ENCODE measurements around the gene ELOVL2.

Gene ELOVL2

DNA sequence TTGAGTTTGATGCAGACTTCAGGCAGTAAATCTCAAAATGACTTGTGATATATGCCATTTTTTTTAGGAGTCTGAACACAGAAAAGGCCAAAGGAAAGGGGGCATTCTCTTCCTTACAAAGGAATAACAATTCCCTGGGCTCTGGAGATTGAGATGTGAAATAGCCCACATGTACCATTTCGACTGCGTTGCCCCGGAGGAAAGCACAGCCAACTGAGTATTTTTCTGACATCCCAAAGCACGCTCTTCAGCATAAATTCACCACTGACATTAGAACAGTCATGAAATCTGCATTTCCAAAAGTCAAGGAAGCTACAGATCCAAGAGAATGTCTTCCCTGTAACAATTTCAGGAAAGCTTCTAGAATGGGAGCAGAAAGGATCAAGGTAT, 7.8 kb downstream of the ELOVL2 start:
- H3K4me3 ChIP-seq (ENCODE audit: low read length): no peak overlapping the region
- H3K9ac ChIP-seq (ENCODE audit: low read depth, low read length): no peak overlapping the region
- H3K27me3 ChIP-seq (ENCODE audit: control insufficient read depth, insufficient read depth, low read length): peaks cover 23% of the 10 kb centered on the region
- no peak overlapping the region for H3K4me2 ChIP-seq (ENCODE audit: low read length)
- H3K4me1 ChIP-seq (ENCODE audit: control insufficient read depth, insufficient read depth, low read length): peaks cover 10% of the 10 kb centered on the region
- no peaks in the 10 kb centered on the region for H3K36me3 ChIP-seq (ENCODE audit: insufficient read depth, low read length)
- H3K9me3 ChIP-seq (replicated peaks; ENCODE audit: low read length): no peaks in the 10 kb centered on the region

DNA sequence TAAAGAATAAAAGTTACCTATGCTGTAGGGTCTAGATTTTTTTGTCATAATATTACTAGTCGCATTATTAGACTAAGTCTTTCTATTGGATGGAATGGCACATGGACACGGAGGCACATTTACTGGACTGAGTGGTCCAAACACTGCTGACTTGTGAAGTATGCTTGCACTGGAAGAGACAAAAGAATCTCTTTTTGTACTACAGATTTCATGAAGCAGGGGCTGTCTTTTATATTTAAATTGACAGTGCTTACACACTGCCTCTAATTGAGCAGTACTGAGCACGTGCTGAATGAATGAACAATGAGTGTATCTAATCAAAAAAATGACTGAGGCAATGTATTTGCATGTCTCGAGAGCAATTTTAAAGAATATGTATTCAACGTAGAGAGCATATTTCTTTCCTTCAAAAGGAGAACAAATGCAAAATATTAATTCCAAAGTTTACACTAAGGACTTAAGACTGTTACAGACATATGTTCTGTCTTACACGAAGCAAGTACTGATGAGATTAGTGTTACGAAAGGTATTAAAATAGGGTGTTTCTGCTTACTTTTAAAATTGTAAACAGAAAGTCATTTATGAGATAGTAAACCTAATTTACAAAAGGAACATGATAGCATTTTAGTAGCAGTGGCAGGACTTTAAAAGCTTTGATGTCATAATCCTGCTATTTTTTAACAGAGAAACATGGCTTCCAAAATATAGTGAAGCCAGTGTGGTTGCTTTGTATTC, 8.3 kb downstream of the ELOVL2 start:
- Histone ChIP-seq H3K27me3 (ENCODE audit: control insufficient read depth, insufficient read depth, low read length) (peaks cover 18% of the 10 kb centered on the region), H3K4me3 (ENCODE audit: low read length) (no peak overlapping the region), H3K9me3 (replicated peaks; ENCODE audit: low read length) (no peaks in the 10 kb centered on the region), H3K9ac (ENCODE audit: low read depth, low read length) (no peak overlapping the region), H3K4me2 (ENCODE audit: low read length) (no peak overlapping the region), H3K4me1 (ENCODE audit: control insufficient read depth, insufficient read depth, low read length) (peaks cover 10% of the 10 kb centered on the region), H3K36me3 (ENCODE audit: insufficient read depth, low read length) (no peaks in the 10 kb centered on the region)

DNA sequence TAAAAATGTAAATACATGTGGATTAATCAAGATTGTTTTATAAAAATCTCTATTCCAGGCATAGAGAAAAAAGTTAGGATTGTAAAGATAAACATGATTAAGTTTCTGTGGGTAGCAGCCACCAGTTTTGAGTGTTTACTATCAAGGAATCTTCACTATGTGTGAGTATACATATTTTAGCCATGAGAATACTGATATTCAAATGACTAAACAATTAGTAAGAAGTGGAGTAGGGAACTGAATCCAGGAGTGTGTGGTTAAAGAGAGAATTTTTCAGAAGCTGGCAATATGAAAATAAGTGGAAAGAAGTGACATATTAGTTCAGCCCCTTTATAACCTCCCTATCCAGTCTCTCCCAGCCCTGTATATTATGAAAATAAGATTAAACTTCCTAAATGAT, 10.3 kb downstream of the ELOVL2 start:
- peak overlapping the region; percentile 53 for H3K4me2 ChIP-seq (ENCODE audit: low read length)
- H3K4me3 ChIP-seq (ENCODE audit: low read length): no peak overlapping the region
- no peaks in the 10 kb centered on the region for H3K36me3 ChIP-seq (ENCODE audit: insufficient read depth, low read length)
- H3K27me3 ChIP-seq (ENCODE audit: control insufficient read depth, insufficient read depth, low read length): no peaks in the 10 kb centered on the region
- H3K9me3 ChIP-seq (replicated peaks; ENCODE audit: low read length): no peaks in the 10 kb centered on the region
- peaks cover 10% of the 10 kb centered on the region for H3K4me1 ChIP-seq (ENCODE audit: control insufficient read depth, insufficient read depth, low read length)
- no peak overlapping the region for H3K9ac ChIP-seq (ENCODE audit: low read depth, low read length)

DNA sequence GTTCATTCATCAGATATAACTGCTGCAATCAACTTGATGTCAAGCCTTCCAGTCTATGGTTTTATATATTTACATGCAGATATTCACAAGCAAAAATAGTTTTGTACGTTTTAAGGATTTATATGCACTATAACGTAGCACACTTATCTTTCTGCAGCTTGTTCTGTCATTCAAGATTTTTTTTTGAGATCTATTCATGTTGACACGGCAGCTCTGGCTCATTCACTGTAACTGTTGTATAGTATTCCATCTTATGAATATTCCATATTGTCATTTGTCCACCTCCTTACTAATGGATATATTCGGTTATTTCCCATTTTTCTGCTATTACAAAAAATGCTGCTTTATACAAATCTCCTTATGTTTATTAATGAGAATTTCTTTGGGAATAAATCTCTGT, 13.2 kb downstream of the ELOVL2 start:
- peaks cover 10% of the 10 kb centered on the region for H3K4me1 ChIP-seq (ENCODE audit: control insufficient read depth, insufficient read depth, low read length)
- no peaks in the 10 kb centered on the region for H3K9me3 ChIP-seq (replicated peaks; ENCODE audit: low read length)
- H3K36me3 ChIP-seq (ENCODE audit: insufficient read depth, low read length): no peaks in the 10 kb centered on the region
- H3K9ac ChIP-seq (ENCODE audit: low read depth, low read length): no peak overlapping the region
- H3K4me2 ChIP-seq (ENCODE audit: low read length): no peak overlapping the region
- H3K4me3 ChIP-seq (ENCODE audit: low read length): no peak overlapping the region
- peaks cover 4% of the 10 kb centered on the region for H3K27me3 ChIP-seq (ENCODE audit: control insufficient read depth, insufficient read depth, low read length)

DNA sequence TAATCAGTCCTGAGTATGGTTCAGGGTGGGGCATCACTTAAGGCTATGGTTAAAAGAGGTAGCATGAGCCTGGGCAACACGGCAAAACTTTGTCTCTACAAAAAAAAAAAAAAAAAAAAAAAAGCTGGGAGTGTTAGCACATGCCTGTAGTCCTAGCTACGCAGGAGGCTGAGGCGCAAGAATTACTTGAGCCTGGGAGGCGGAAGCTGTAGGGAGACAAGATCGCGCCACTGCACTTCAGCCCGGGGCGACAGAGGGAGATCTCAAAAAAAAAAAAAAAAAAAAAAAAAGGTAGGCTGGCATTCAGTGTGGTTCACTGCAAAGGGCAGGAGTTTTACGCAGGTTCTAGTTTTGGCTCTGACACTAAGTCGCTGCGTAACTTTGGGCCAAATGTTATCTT, 15.1 kb downstream of the ELOVL2 start:
- no peak overlapping the region for H3K9ac ChIP-seq (ENCODE audit: low read depth, low read length)
- no peak overlapping the region for H3K4me2 ChIP-seq (ENCODE audit: low read length)
- no peaks in the 10 kb centered on the region for H3K9me3 ChIP-seq (replicated peaks; ENCODE audit: low read length)
- H3K36me3 ChIP-seq (ENCODE audit: insufficient read depth, low read length): no peaks in the 10 kb centered on the region
- peaks cover 4% of the 10 kb centered on the region for H3K27me3 ChIP-seq (ENCODE audit: control insufficient read depth, insufficient read depth, low read length)
- no peak overlapping the region for H3K4me3 ChIP-seq (ENCODE audit: low read length)
- H3K4me1 ChIP-seq (ENCODE audit: control insufficient read depth, insufficient read depth, low read length): peaks cover 6% of the 10 kb centered on the region

DNA sequence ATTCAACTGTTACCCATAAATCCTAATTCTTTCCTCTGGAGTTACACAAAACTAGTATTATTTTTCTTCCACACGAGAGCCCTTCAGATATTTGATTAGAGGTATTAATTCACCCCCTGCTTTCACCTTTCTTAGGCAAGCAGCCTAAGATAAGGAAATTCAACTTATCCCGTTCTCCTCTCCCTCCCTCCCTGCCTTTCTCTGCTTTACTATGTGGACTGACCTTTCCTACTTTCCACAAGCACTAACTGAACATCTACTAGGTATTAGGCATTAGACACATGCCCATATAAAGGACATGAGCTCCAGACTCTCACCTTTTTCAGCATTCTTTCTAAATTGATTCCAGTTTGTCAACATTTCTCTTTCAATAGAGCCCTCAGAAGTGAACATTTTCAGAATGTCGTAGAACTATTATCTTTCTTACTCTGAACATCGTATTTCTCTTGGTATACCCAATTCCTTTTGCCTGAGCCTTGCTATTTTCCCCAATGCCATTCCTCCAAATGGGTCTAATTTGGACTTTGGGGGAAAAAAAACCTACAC, 16.5 kb downstream of the ELOVL2 start:
- peaks cover 4% of the 10 kb centered on the region for H3K27me3 ChIP-seq (ENCODE audit: control insufficient read depth, insufficient read depth, low read length)
- H3K4me2 ChIP-seq (ENCODE audit: low read length): no peak overlapping the region
- H3K36me3 ChIP-seq (ENCODE audit: insufficient read depth, low read length): no peaks in the 10 kb centered on the region
- H3K9ac ChIP-seq (ENCODE audit: low read depth, low read length): no peak overlapping the region
- no peak overlapping the region for H3K4me3 ChIP-seq (ENCODE audit: low read length)
- peaks cover 9% of the 10 kb centered on the region for H3K4me1 ChIP-seq (ENCODE audit: control insufficient read depth, insufficient read depth, low read length)
- H3K9me3 ChIP-seq (replicated peaks; ENCODE audit: low read length): no peaks in the 10 kb centered on the region

DNA sequence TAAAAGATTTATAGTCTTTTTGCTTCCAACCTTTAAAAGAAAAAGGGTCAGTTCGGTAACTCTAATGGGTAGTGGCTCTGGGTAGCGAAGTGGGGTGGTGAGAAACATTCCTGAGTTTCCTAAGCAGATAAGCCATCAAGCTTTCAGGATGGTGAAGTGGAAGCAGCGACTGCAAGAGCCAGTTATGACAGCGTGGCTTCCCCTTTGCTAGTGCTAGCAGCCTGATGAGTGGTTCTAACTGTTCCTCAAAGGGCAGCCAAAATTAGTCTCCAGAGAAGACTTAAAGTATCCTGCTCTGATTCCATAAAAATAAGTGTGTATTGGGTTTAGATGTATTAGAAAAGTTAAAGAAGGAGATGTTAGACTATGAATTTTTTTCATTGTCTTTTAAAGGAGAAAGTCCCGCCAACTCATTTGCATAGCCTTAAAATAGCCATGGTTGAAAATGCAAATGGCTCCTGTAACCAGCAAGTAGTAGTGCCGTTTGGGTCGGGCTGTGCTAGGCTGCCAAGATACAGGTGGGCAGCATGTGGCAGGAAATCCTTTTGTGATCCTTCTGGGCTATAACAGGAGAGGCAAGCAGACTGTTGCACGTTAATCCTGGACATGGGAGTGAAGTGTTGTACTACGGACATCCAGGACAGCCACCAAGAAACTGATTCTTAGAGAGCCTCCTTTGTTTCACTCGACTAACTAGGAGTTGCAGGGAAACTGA, 18.0 kb downstream of the ELOVL2 start:
- Histone ChIP-seq H3K4me1 (ENCODE audit: control insufficient read depth, insufficient read depth, low read length) (peaks cover 9% of the 10 kb centered on the region), H3K9ac (ENCODE audit: low read depth, low read length) (no peak overlapping the region), H3K9me3 (replicated peaks; ENCODE audit: low read length) (no peaks in the 10 kb centered on the region), H3K4me3 (ENCODE audit: low read length) (no peak overlapping the region), H3K4me2 (ENCODE audit: low read length) (no peak overlapping the region), H3K36me3 (ENCODE audit: insufficient read depth, low read length) (no peaks in the 10 kb centered on the region), H3K27me3 (ENCODE audit: control insufficient read depth, insufficient read depth, low read length) (peaks cover 4% of the 10 kb centered on the region)

DNA sequence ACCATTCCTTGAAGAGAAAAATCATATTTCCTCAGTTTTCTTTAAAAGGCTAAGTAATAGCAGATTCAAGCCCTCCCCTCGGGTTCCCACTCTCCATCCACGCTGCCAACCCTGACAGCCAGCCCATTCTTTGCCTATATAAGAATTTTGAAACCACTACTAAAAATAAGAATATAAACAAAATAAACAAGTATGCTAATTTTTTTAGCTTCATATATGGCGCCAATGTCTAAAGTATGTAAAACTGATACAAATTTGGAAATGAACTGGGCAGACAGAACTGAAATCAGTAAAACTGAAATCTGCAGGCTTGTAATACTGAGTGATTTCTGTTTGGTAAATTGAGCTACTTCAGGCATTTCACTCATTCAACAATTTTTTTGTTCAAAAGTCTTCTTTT, 19.0 kb downstream of the ELOVL2 start:
- Histone ChIP-seq H3K4me1 (ENCODE audit: control insufficient read depth, insufficient read depth, low read length) (peaks cover 9% of the 10 kb centered on the region), H3K27me3 (ENCODE audit: control insufficient read depth, insufficient read depth, low read length) (peaks cover 4% of the 10 kb centered on the region), H3K9me3 (replicated peaks; ENCODE audit: low read length) (no peaks in the 10 kb centered on the region), H3K4me2 (ENCODE audit: low read length) (no peak overlapping the region), H3K9ac (ENCODE audit: low read depth, low read length) (no peak overlapping the region), H3K36me3 (ENCODE audit: insufficient read depth, low read length) (no peaks in the 10 kb centered on the region), H3K4me3 (ENCODE audit: low read length) (no peak overlapping the region)

DNA sequence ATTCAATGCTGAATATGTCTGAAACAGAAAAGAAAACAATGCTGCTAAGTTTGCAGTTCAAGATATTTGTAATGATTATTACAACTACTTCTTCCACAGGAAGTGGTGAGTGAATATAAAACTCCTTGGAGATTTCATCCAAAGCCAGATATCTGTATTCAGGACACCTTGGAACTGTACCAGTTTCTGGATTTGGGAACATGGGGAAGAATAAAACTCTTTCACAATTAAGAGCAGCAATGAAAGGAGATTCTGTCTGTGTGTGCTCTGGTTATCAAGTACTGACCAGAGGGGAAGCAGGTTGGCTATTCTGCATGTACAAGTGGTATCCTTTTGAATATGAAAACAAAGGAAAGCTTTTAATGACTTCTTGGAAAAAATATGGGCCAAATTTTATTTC, 21.1 kb downstream of the ELOVL2 start:
- H3K4me3 ChIP-seq (ENCODE audit: low read length): no peak overlapping the region
- peaks cover 9% of the 10 kb centered on the region for H3K4me1 ChIP-seq (ENCODE audit: control insufficient read depth, insufficient read depth, low read length)
- no peaks in the 10 kb centered on the region for H3K36me3 ChIP-seq (ENCODE audit: insufficient read depth, low read length)
- H3K9me3 ChIP-seq (replicated peaks; ENCODE audit: low read length): no peaks in the 10 kb centered on the region
- H3K4me2 ChIP-seq (ENCODE audit: low read length): no peak overlapping the region
- H3K9ac ChIP-seq (ENCODE audit: low read depth, low read length): no peak overlapping the region
- H3K27me3 ChIP-seq (ENCODE audit: control insufficient read depth, insufficient read depth, low read length): peaks cover 4% of the 10 kb centered on the region

DNA sequence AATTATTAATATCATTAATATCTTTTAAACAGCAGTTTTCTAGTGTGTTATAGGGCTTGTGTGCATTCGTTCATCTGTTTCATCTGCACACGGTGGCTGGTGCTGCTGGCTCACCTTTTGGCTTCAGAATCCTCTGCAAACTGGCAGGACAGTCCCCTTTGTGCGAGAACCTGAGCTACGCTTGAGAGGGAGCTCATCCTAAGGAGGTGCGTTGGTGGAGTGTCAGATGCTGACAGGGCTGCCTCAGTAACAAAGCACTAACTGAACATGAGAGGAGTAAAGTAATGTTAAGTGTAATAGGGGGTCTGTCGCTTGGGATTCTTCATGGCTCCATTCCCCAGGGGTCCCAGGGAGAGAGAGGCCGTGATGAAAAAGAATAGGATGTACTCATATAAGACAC, 22.4 kb downstream of the ELOVL2 start:
- Histone ChIP-seq H3K4me3 (ENCODE audit: low read length) (no peak overlapping the region), H3K9me3 (replicated peaks; ENCODE audit: low read length) (no peaks in the 10 kb centered on the region), H3K4me1 (ENCODE audit: control insufficient read depth, insufficient read depth, low read length) (peaks cover 9% of the 10 kb centered on the region), H3K9ac (ENCODE audit: low read depth, low read length) (no peak overlapping the region), H3K36me3 (ENCODE audit: insufficient read depth, low read length) (no peaks in the 10 kb centered on the region), H3K27me3 (ENCODE audit: control insufficient read depth, insufficient read depth, low read length) (peaks cover 4% of the 10 kb centered on the region), H3K4me2 (ENCODE audit: low read length) (no peak overlapping the region)

DNA sequence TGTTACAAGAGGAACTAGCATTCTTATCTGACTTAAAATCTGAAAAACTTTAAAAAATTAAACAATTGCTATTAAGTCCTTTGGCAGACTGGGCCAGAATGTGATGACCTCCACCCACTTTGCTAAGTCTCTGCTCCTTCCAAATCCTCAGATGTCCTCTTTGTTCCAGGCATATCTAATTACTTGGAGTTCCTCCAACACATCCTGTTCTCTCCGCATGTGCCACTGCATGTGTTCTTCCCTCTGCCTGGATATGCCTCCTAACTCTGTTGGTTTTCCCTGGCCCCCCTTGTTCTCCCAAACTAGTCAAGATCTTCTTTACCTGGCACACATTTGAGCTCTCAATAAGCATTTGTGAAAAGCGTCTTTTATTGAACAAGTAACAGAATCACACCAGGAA, 23.1 kb downstream of the ELOVL2 start:
- peaks cover 9% of the 10 kb centered on the region for H3K4me1 ChIP-seq (ENCODE audit: control insufficient read depth, insufficient read depth, low read length)
- no peak overlapping the region for H3K9ac ChIP-seq (ENCODE audit: low read depth, low read length)
- H3K4me2 ChIP-seq (ENCODE audit: low read length): no peak overlapping the region
- H3K36me3 ChIP-seq (ENCODE audit: insufficient read depth, low read length): no peaks in the 10 kb centered on the region
- H3K4me3 ChIP-seq (ENCODE audit: low read length): no peak overlapping the region
- no peaks in the 10 kb centered on the region for H3K9me3 ChIP-seq (replicated peaks; ENCODE audit: low read length)
- no peaks in the 10 kb centered on the region for H3K27me3 ChIP-seq (ENCODE audit: control insufficient read depth, insufficient read depth, low read length)

DNA sequence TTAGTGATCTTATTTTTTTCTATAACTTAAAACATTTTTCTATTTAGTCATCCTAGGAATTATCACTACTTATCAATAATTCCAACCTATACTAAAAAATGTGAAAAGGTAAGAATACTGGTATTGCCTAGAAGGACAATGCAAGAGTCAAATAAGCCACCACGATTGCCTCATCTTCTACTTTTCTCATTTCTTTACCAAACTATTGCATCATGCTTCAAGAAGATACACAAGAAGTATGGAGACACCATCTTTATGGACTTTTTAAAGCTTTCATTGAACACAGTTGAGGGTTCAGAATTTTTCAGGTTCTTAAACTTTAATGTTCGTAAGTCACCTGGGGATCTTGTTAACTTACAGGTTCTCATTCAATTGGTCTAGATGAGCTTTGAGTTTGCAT, 25.9 kb downstream of the ELOVL2 start:
- no peak overlapping the region for H3K9ac ChIP-seq (ENCODE audit: low read depth, low read length)
- H3K36me3 ChIP-seq (ENCODE audit: insufficient read depth, low read length): no peaks in the 10 kb centered on the region
- no peak overlapping the region for H3K4me2 ChIP-seq (ENCODE audit: low read length)
- H3K4me3 ChIP-seq (ENCODE audit: low read length): no peak overlapping the region
- H3K4me1 ChIP-seq (ENCODE audit: control insufficient read depth, insufficient read depth, low read length): peaks cover 3% of the 10 kb centered on the region
- peaks cover 8% of the 10 kb centered on the region for H3K27me3 ChIP-seq (ENCODE audit: control insufficient read depth, insufficient read depth, low read length)
- no peaks in the 10 kb centered on the region for H3K9me3 ChIP-seq (replicated peaks; ENCODE audit: low read length)
